H1 (cell line): ENCODE measurements around the gene LDLRAD3. TPM values are rescaled to one million over a fixed set of nuclear protein-coding genes. Genes with fewer than 3 reads are reported as not detected.

Source experiments
- CTCF ChIA-PET: fragments of 300-600 bp; sonication (Branson Sonifier 250); formaldehyde crosslinking; loops from one replicate; lab custom pipeline; 2021; ENCODE audit not compliant: partially characterized antibody; lab: Charles Lee
- POLR2A ChIA-PET: fragments of 300-600 bp; sonication (Branson Sonifier 250); formaldehyde crosslinking; loops from one replicate; lab custom pipeline; 2021; ENCODE audit warnings: inconsistent platforms; ENCODE audit not compliant: partially characterized antibody; lab: Charles Lee
- DNase-seq, 2 experiments: peaks; one replicate each; pipeline versions ENCODE4 v3.0.0 to v3.0.0-alpha.2; 2010 to 2022; ENCODE audit warnings: low spot score in 2 of 2, low read depth in 1 of 2, mixed read lengths in 1 of 2
- FAIRE-seq: peaks from 2 replicates; lab custom pipeline; 2011; peaks lifted over from hg19 to GRCh38; lab: Jason Lieb, UNC
- H2AFZ ChIP-seq: 2 replicates; pipeline ENCODE4 v1.8.1; 2012; ENCODE audit warnings: low read length, inconsistent platforms
- H2AK5ac ChIP-seq: 2 replicates; pipeline ENCODE4 v1.6.1; 2013; ENCODE audit warnings: low read depth, low read length
- H2BK120ac ChIP-seq: replicated peaks from 2 replicates; pipeline ENCODE3; 2013; ENCODE audit warnings: low read depth, low read length, inconsistent platforms
- H2BK12ac ChIP-seq: 2 replicates; pipeline ENCODE4 v1.6.1; 2013; ENCODE audit warnings: low read depth, low read length
- H2BK15ac ChIP-seq: 2 replicates; pipeline ENCODE4 v1.6.1; 2013; ENCODE audit warnings: low read length
- H2BK20ac ChIP-seq: 2 replicates; pipeline ENCODE4 v1.6.1; 2013; ENCODE audit warnings: low read length
- H2BK5ac ChIP-seq: 2 replicates; pipeline ENCODE4 v1.6.1; 2013; ENCODE audit warnings: low read depth, low read length
- H3K14ac ChIP-seq: 2 replicates; pipeline ENCODE4 v1.6.1; 2013; ENCODE audit warnings: inconsistent platforms; ENCODE audit not compliant: insufficient read length
- H3K18ac ChIP-seq: 2 replicates; pipeline ENCODE4 v1.6.1; 2013; ENCODE audit warnings: low read length; ENCODE audit errors: extremely low read depth
- H3K23ac ChIP-seq: 2 replicates; pipeline ENCODE4 v1.6.1; 2013; ENCODE audit warnings: inconsistent platforms; ENCODE audit not compliant: insufficient read length
- H3K23me2 ChIP-seq: 2 replicates; pipeline ENCODE4 v1.6.1; 2013; ENCODE audit warnings: low read depth, low read length
- H3K27ac ChIP-seq: 2 replicates; pipeline ENCODE4 v1.6.1; 2011; ENCODE audit warnings: low read depth, low read length, inconsistent platforms
- H3K27me3 ChIP-seq, 4 experiments: replicated peaks in 1 of 4; 1 replicate in 1 of 4; 2 replicates in 3 of 4; pipeline versions ENCODE4 v1.6.1 to v1.8.1; 2011 to 2013; ENCODE audit warnings: low read length in 3 of 4, mild to moderate bottlenecking in 3 of 4, inconsistent platforms in 2 of 4, mixed read lengths in 2 of 4, moderate library complexity in 1 of 4; ENCODE audit not compliant: control insufficient read depth in 3 of 4, insufficient read depth in 3 of 4; ENCODE audit errors: extremely low read depth in 1 of 4
- H3K36me3 ChIP-seq, 4 experiments: 2 replicates each; pipeline versions ENCODE4 v1.6.1 to v1.8.1; 2011 to 2013; ENCODE audit warnings: mild to moderate bottlenecking in 4 of 4, low read length in 3 of 4, moderate library complexity in 2 of 4, control low read depth in 1 of 4, inconsistent platforms in 1 of 4; ENCODE audit not compliant: insufficient read depth in 4 of 4, control insufficient read depth in 2 of 4
- H3K4ac ChIP-seq: replicated peaks from 2 replicates; pipeline ENCODE3; 2013; ENCODE audit warnings: low read length, low read depth, mixed read lengths, inconsistent platforms; ENCODE audit not compliant: insufficient read length
- H3K4me1 ChIP-seq, 4 experiments: replicated peaks in 1 of 4; 1 replicate in 1 of 4; 2 replicates in 3 of 4; pipeline versions ENCODE4 v1.6.1 to v1.8.1; 2011 to 2013; ENCODE audit warnings: low read length in 3 of 4, inconsistent platforms in 2 of 4, mixed read lengths in 1 of 4; ENCODE audit not compliant: insufficient read depth in 4 of 4, control insufficient read depth in 3 of 4
- H3K4me2 ChIP-seq, 2 experiments: 2 replicates each; pipeline versions ENCODE4 v1.6.1 to v1.8.1; 2011 to 2013; ENCODE audit warnings: low read depth in 2 of 2, low read length in 2 of 2, control low read depth in 1 of 2, inconsistent platforms in 1 of 2, mild to moderate bottlenecking in 1 of 2; ENCODE audit not compliant: insufficient read depth in 1 of 2
- H3K4me3 ChIP-seq, 4 experiments: fragments of 200-600, 300-600 bp in 1 of 4; sonication (generic), shearing (Covaris generic), sonication (Bioruptor Twin) in 1 of 4; 2 replicates each; pipeline versions ENCODE4 v1.5.1 to v1.8.1; 2011 to 2016; ENCODE audit warnings: low read length in 4 of 4, low read depth in 3 of 4, control low read depth in 2 of 4, inconsistent platforms in 2 of 4, mild to moderate bottlenecking in 2 of 4, mixed read lengths in 1 of 4, moderate library complexity in 1 of 4; ENCODE audit not compliant: insufficient read depth in 2 of 4; ENCODE audit errors: extremely low read depth in 1 of 4
- H3K56ac ChIP-seq: replicated peaks from 2 replicates; pipeline ENCODE3; 2013; ENCODE audit warnings: low read depth, mild to moderate bottlenecking, mixed read lengths, low read length, inconsistent platforms; ENCODE audit not compliant: insufficient read length
- H3K79me1 ChIP-seq: 2 replicates; pipeline ENCODE4 v1.6.1; 2013; ENCODE audit warnings: low read depth, low read length, control low read depth
- H3K79me2 ChIP-seq, 2 experiments: 2 replicates each; pipeline versions ENCODE4 v1.6.1 to v1.8.1; 2012 to 2013; ENCODE audit warnings: low read length in 2 of 2, mild to moderate bottlenecking in 2 of 2, inconsistent platforms in 1 of 2; ENCODE audit not compliant: insufficient read depth in 2 of 2, control insufficient read depth in 1 of 2
- H3K9ac ChIP-seq, 4 experiments: replicated peaks in 1 of 4; 1 replicate in 1 of 4; 2 replicates in 3 of 4; pipeline versions ENCODE4 v1.6.1 to v1.8.1; 2011 to 2013; ENCODE audit warnings: low read depth in 3 of 4, low read length in 3 of 4, control low read depth in 2 of 4, mild to moderate bottlenecking in 2 of 4, moderate library complexity in 2 of 4, inconsistent platforms in 1 of 4; ENCODE audit errors: extremely low read depth in 1 of 4
- H3K9me3 ChIP-seq, 2 experiments: 2 replicates each; pipeline versions ENCODE4 v1.6.1 to v1.8.1; 2012 to 2013; ENCODE audit warnings: mild to moderate bottlenecking in 2 of 2, moderate library complexity in 2 of 2, control low read depth in 1 of 2, inconsistent platforms in 1 of 2, low read depth in 1 of 2, low read length in 1 of 2, mixed read lengths in 1 of 2; ENCODE audit not compliant: insufficient read depth in 2 of 2
- H4K20me1 ChIP-seq, 2 experiments: replicated peaks in 1 of 2; 2 replicates each; pipeline versions ENCODE3 to v1.8.1; 2011 to 2013; ENCODE audit warnings: inconsistent platforms in 2 of 2, low read length in 2 of 2, mild to moderate bottlenecking in 1 of 2; ENCODE audit not compliant: insufficient read depth in 2 of 2, control insufficient read depth in 1 of 2
- H4K5ac ChIP-seq: 2 replicates; pipeline ENCODE4 v1.6.1; 2013; ENCODE audit warnings: low read length, low read depth, mixed read lengths, inconsistent platforms; ENCODE audit not compliant: insufficient read length
- H4K8ac ChIP-seq: 2 replicates; pipeline ENCODE4 v1.8.0; 2013; ENCODE audit warnings: mild to moderate bottlenecking, moderate library complexity, low read length, inconsistent platforms; ENCODE audit not compliant: insufficient read depth; ENCODE audit errors: extremely low read depth
- H4K91ac ChIP-seq: replicated peaks from 2 replicates; pipeline ENCODE3; 2013; ENCODE audit warnings: low read length, mixed read lengths, inconsistent platforms; ENCODE audit not compliant: insufficient read length
- CEBPB ChIP-seq: IDR thresholded peaks from 2 replicates; pipeline ENCODE4 v1.6.1; 2012; ENCODE audit warnings: low read depth, low read length
- EGR1 ChIP-seq: IDR thresholded peaks from 2 replicates; pipeline ENCODE4 v1.6.1; 2011; ENCODE audit warnings: low read depth, low read length, borderline replicate concordance
- EZH2 ChIP-seq: fragments of 200-600 bp; sonication (generic); IDR thresholded peaks from 2 replicates; pipeline ENCODE4 v1.7.1; 2012; ENCODE audit warnings: low read depth, mild to moderate bottlenecking, moderate library complexity, low read length, inconsistent platforms; ENCODE audit not compliant: severe bottlenecking
- MAFK ChIP-seq: IDR thresholded peaks from 2 replicates; pipeline ENCODE4 v1.6.1; 2012; ENCODE audit warnings: low read depth, mild to moderate bottlenecking, improper control_type of control experiment, low read length
- POLR2AphosphoS5 ChIP-seq: IDR thresholded peaks from 2 replicates; pipeline ENCODE4 v1.6.1; 2011; ENCODE audit warnings: low read depth, low read length
- RAD21 ChIP-seq, 2 experiments: IDR thresholded peaks in 1 of 2; conservative IDR thresholded peaks in 1 of 2; 2 replicates each; pipeline ENCODE4 v1.6.1; 2011; ENCODE audit warnings: low read depth in 2 of 2, low read length in 2 of 2, improper control_type of control experiment in 1 of 2, inconsistent platforms in 1 of 2, mild to moderate bottlenecking in 1 of 2, moderate library complexity in 1 of 2
- RNF2 ChIP-seq: fragments of 200-900, 300-1000 bp; sonication (generic); IDR thresholded peaks from 2 replicates; pipeline ENCODE4 v1.7.1; 2016; ENCODE audit warnings: borderline replicate concordance, low read depth, mild to moderate bottlenecking, antibody characterized with exemption, low read length; ENCODE audit not compliant: poor library complexity, severe bottlenecking; ENCODE audit errors: missing control alignments
- RXRA ChIP-seq: IDR thresholded peaks from 2 replicates; pipeline ENCODE4 v1.6.1; 2011; ENCODE audit warnings: low read depth, mild to moderate bottlenecking, low read length, moderate library complexity; ENCODE audit not compliant: insufficient read depth
- SIRT6 ChIP-seq: IDR thresholded peaks from one replicate; pipeline ENCODE4 v1.7.1; 2012; ENCODE audit warnings: low read length, inconsistent platforms
- SP2 ChIP-seq: IDR thresholded peaks from 2 replicates; pipeline ENCODE4 v1.6.1; 2012; ENCODE audit warnings: mild to moderate bottlenecking, low read length, inconsistent platforms
- TAF7 ChIP-seq: optimal IDR thresholded peaks from 2 replicates; pipeline ENCODE3; 2011; ENCODE audit warnings: low read depth, mild to moderate bottlenecking, inconsistent platforms, low read length, moderate library complexity, borderline replicate concordance
- polyA plus RNA-seq, 7 experiments: library from polyadenylated mRNA; depleted of rRNA in 3 of 7; stranded (reverse) in 5 of 7; unstranded in 2 of 7; fragments of >200 nt in 5 of 7; fragments of 200-250 nt in 2 of 7; gene quantifications; 1 replicate in 5 of 7; 2 replicates in 1 of 7; 4 replicates in 1 of 7; pipeline versions ENCODE4 v1.2.1 to v1.2.3, GENCODE V29; 2011 to 2013; ENCODE audit warnings: missing spikeins in 2 of 7, mixed read lengths in 2 of 7
- total RNA-seq: library from RNA; stranded (reverse); fragmentation: NEBNext Ultra II Directional; extraction: Animal tissue kit (Norgen Biotek cat#: 25700); gene quantifications from 2 replicates; pipeline ENCODE4 v1.2.1, GENCODE V29; 2021

The LDLRAD3 gene
- total and polyA plus RNA-seq, 2 of the 8 experiments (the other 6 are each of a cell fraction or from before 2014, with no cell fraction given), result 18.6 to 22.8 TPM

DNA sequence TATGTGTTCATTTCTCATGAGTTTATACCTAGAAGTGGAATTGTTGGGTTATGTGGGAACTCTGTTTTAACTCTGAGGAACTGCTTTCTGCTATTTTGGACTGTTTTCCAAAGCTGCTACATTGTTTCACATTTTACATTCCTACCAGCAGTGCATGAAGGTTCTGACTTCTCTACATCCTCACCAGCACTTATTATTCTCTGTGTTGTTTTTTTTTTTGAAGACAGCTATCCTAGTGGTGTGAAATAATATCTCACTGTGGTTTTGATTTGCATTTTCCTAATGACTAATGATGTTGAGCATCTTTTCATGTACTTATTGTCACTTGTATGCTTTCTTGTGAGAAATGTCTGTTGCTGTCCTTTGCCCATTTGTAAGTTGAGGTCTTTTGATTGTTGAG, 175.4 kb downstream of the LDLRAD3 start:
- CTCF ChIA-PET, result interaction anchor here (0.9 to 1.1 kb wide), 2 partner anchors 8 to 75 kb away, joined by 3 to 5 read pairs; no protein-coding TSS in a partner anchor
- no peak overlapping the region for H4K8ac ChIP-seq
- POLR2A ChIA-PET, result interaction anchor here (9.1 kb wide), 1 partner anchor 9 kb away, joined by 52 read pairs; no protein-coding TSS in a partner anchor

More for the DNA sequence above, 175.4 kb downstream of the LDLRAD3 start:
- TF ChIP-seq RAD21 (IDR thresholded peaks at IDR 0.05 in 1 of 2, conservative IDR thresholded peaks at IDR 0.05 in 1 of 2; ENCODE audit: low read depth in 2 of 2, low read length in 2 of 2), result no peak
- TF ChIP-seq TAF7, result no peak
- no peak for TF ChIP-seq POLR2AphosphoS5
- TF ChIP-seq EZH2, result no peak
- no peak for TF ChIP-seq RNF2
- TF ChIP-seq RXRA, result no peak
- no peak for TF ChIP-seq EGR1
- TF ChIP-seq CEBPB, result no peak
- no peak for TF ChIP-seq SIRT6
- no peak for TF ChIP-seq MAFK
- no peak for TF ChIP-seq SP2
- no peak overlapping the region for H2BK5ac ChIP-seq
- H4K91ac ChIP-seq, result no peak overlapping the region
- no peak overlapping the region for H3K4me2 ChIP-seq
- H2BK15ac ChIP-seq, result no peak overlapping the region
- H3K9ac ChIP-seq, result no peak overlapping the region
- no peaks in the 10 kb centered on the region for H3K23me2 ChIP-seq
- no peak overlapping the region for H2BK12ac ChIP-seq
- H2BK120ac ChIP-seq, result no peak overlapping the region
- H4K5ac ChIP-seq, result no peak overlapping the region
- no peak overlapping the region for H3K14ac ChIP-seq
- H3K79me2 ChIP-seq, result no peaks in the 10 kb centered on the region
- H3K36me3 ChIP-seq, result peaks cover 0 to 6% (median 0%) of the 10 kb centered on the region in 4 experiments; a peak in 1 of 8 replicates
- H3K27me3 ChIP-seq, result no peaks in the 10 kb centered on the region
- no peak overlapping the region for H2BK20ac ChIP-seq
- H4K20me1 ChIP-seq, result no peaks in the 10 kb centered on the region
- H3K23ac ChIP-seq, result no peak overlapping the region
- H3K4me1 ChIP-seq, result peaks cover 0 to 3% (median 0%) of the 10 kb centered on the region in 4 experiments; a peak in 1 of 7 replicates
- H3K27ac ChIP-seq, result no peak overlapping the region
- DNase-seq (no peak), FAIRE-seq (no peak)
- no peak overlapping the region for H2AFZ ChIP-seq
- no peak overlapping the region for H3K4ac ChIP-seq
- no peak overlapping the region for H3K18ac ChIP-seq
- no peaks in the 10 kb centered on the region for H3K79me1 ChIP-seq
- no peak overlapping the region for H2AK5ac ChIP-seq
- H3K56ac ChIP-seq, result no peak overlapping the region
- 0 out of 4 replicates have a peak, but pooled peaks cover 0 to under 1% of the 10 kb centered on the region in 2 experiments for H3K9me3 ChIP-seq
- no peak overlapping the region for H3K4me3 ChIP-seq
